Head of caudate nucleus (tissue), 42 donors: ENCODE measurements around the gene DLG2.
"Not testable (repeated sequence)": the region's sequence is repeated elsewhere in the genome, so short reads cannot be mapped to it uniquely, and the experiment has no call there.

Experiments
- DNase-seq, 42 donors: peaks; one replicate each; pipeline versions ENCODE4 v3.0.0 to v3.0.0-alpha.2; 2020 to 2021; ENCODE audit warnings: mixed read lengths in 7 of 42
- intact Hi-C: fragments of 100-400 bp; cut with DNase I; formaldehyde crosslinking; loops from one replicate; pipeline ENCODE4 v1.15.0; 2022

Gene DLG2

GRCh38 chr11:85281550-85281949 lies 345.6 kb downstream of the DLG2 start:
- intact Hi-C loops = no loop called here

GRCh38 chr11:85279267-85279666 lies 347.9 kb downstream of the DLG2 start:
- intact Hi-C loops = no loop called here
- DNase-seq = no peak

More at GRCh38 chr11:85281550-85281949, 345.6 kb downstream of the DLG2 start:
- no peak for DNase-seq

DNA sequence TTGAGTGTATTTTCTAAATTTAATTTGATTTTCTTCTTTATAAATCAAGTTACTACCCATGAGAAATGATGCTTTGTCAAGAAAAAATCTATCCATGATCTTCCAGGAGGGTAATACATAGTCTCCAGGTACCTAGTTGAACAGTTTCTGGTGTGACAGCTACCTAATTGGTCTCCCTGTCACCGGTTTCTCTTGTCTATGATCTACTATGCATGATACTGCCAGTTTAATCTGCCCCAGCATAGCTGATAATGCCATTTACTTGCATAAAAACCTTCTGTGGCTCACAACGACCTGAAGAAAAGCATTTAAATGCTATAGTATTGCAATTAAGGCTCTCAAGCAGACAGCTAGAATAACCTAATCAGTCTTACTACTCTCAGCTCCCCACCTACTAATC lies 349.5 kb downstream of the DLG2 start:
- intact Hi-C loops = no loop called here
- DNase-seq = no peak

DNA sequence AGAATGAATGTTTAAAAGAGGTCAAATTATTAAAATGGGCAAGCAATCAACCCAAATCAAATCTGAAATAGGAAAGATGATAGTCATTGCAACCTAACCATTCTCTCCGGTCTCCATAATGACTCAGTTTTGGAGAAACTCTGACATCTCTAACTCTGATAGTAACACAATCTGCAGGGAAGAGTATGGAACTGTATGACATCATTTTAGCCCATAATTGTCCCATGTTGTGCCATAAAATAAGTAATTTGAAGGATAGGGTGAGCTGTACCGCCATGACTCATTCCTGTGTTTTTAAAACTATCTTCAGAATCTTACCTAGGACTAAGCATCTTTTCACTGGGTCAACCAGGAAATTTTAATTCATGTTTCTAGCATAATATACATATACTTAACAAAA lies 350.8 kb downstream of the DLG2 start:
- intact Hi-C loops = no loop called here
- DNase-seq = no peak

DNA sequence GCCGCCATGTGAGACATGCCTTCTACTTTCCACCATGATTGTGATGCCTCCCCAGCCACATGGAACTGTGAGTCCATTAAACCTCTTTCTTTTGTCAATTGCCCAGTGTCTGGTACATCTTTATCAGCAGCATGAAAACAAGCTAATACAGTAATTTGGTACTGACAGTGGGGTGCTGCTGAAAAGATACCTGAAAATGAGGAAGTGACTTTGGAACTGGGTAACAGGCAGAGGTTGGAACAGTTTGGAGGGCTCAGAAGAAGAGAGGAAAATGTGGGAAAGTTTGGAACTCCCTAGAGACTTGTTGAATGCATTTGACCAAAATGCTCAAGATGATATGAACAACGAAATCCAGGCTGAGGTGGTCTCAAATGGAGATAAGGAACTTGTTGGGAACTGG lies 356.8 kb downstream of the DLG2 start:
- intact Hi-C loops, DNase-seq: not testable (repeated sequence)

DNA sequence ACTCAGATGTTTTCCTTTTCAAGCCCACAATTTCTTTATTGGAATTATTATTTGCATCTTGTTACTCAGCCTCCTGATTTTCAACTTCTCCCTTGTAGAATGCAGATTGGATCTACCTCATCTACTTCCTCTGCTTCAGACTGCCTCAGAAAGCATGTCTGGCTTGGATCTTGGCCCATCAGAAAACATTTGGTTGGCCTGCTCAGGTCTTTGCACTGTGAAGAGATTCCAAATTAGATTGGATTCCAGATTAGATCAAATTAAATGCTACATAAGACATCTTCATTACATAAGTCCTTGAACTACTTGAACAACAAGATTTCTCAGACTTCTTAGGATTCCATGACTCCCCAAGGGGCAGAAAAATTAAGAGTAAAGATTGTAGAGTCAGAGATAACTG lies 358.0 kb downstream of the DLG2 start:
- intact Hi-C loops = no loop called here
- DNase-seq = no peak

- DNase-seq = no peak
- intact Hi-C loops = no loop called here
Observed at GRCh38 chr11:85266646-85267045, 360.5 kb downstream of the DLG2 start.

- no peak for DNase-seq
- intact Hi-C loops = no loop called here
Observed at GRCh38 chr11:85263328-85263727, 363.8 kb downstream of the DLG2 start.

DNA sequence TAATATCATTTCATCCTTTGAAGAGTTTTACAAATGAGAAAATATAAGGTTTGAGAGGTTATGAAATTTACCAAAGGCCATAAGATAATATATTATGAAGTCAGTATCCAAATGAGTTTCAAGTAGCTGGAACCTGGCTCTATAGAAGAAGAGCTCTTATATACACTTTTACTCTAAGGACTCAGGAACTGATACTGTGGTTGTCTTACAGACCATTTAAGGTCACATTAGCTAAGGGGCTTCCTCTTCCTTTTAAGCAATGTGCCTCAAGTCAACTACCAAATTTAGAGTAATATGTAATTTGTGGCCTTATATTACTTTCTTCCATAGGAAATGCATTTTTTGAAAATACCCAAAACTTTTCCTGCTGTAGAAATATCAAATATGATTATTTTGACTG lies 369.3 kb downstream of the DLG2 start:
- DNase-seq = no peak
- intact Hi-C loops = no loop called here

DNA sequence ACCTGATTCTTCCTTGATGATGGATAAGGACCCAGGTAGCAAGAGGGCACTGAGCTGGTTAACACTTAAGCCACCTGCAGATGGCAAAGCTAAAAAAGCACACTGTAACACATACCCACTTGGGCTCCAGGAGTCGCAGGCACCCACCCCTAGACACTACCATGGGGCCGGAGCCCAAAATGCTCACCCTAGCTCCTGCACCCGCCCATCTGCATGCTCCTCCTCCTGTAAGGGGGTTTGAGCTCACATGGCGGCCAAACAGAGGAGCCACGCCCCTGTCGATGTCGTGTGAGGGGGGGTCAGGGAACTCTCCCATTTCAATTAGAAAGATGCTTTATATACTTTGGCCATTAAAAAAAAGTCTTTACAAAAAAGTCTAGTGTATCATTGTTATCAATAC lies 370.7 kb downstream of the DLG2 start:
- DNase-seq = no peak

GRCh38 chr11:85249482-85249881 lies 377.7 kb downstream of the DLG2 start:
- DNase-seq = no peak
- intact Hi-C loops = no loop called here

More for the DNA sequence above, 370.7 kb downstream of the DLG2 start:
- intact Hi-C loops = no loop called here

DNA sequence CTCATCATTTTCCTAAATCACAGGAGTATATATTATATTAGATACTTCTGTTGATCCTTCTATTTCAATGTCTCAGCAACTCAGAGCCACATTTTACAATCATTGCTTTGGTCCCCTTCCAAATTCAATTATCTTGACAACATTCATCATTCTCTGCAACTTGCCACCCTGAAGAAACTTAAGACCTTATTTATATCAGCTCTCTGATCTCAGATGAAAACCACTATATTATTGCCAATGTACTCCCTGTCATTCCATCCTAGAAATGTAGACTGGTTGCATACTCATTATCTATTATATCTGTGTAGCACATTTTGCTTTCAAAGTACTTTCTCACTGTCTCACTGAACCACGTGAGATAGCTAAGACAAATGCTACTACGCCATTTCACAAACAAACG lies 379.3 kb downstream of the DLG2 start:
- intact Hi-C loops = no loop called here
- no peak for DNase-seq

GRCh38 chr11:85238906-85239305 lies 388.2 kb downstream of the DLG2 start:
- intact Hi-C loops = no loop called here
- no peak for DNase-seq

GRCh38 chr11:85238038-85238437 lies 389.1 kb downstream of the DLG2 start:
- intact Hi-C loops, DNase-seq: not testable (repeated sequence)

DNA sequence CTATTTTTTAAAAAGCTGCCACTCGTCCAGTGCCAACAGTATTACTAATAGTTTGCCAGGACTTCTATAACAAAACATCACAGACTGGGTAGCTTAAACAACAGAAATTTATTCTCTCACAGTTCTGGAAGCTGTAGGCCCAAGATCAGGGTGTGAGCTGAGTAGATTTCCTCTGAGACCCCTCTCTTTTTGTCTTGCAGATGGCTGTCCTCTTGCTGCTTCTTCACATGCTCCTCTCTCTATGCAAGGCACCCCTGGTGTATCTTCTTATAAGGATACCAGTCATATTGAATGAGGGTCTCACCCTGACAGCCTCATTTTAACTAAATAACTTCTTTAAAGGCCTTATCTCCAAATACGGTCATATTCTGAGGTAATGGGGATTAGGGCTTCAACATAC lies 390.9 kb downstream of the DLG2 start:
- DNase-seq = no peak
- intact Hi-C loops = no loop called here

DNA sequence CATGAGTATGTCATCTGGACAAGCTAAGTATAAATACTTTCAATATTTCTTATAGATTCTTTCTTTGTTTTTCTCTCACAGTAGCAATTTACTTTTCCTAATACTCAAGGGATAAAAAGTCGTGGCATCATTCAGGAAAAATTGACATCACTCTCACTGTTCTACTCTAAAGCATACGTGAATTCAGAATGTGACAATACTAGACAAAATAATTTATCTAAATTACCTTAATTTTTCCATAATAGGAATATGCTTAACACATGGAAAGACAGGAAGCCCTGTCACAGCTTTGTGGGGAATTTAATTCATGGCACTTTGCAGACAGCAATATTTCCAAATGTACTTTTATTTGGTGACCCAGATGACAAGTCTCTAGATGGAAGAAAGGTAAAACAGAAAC lies 394.6 kb downstream of the DLG2 start:
- intact Hi-C loops = no loop called here
- no peak for DNase-seq

GRCh38 chr11:85231588-85231987 lies 395.6 kb downstream of the DLG2 start:
- DNase-seq = no peak
- intact Hi-C loops = no loop called here

DNA sequence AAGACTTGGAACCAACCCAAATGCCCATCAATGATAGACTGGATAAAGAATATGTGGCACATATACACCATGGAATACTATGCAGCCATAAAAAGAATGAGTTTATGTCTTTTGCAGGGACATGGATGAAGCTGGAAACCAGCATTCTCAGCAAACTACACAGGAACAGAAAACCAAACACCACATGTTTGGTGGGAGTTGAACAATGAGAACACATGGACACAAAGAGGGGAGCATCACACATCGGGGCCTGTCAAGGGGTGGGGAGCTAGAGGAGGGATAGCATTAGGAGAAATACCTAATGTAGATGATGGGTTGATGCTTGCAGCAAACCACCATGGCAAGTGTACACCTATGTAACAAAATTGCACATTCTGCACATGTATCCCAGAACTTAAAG lies 397.4 kb downstream of the DLG2 start:
- DNase-seq, intact Hi-C loops: not testable (repeated sequence)

- intact Hi-C loops = no loop called here
- DNase-seq = no peak
Observed at GRCh38 chr11:85196968-85197367, 430.2 kb downstream of the DLG2 start.

DNA sequence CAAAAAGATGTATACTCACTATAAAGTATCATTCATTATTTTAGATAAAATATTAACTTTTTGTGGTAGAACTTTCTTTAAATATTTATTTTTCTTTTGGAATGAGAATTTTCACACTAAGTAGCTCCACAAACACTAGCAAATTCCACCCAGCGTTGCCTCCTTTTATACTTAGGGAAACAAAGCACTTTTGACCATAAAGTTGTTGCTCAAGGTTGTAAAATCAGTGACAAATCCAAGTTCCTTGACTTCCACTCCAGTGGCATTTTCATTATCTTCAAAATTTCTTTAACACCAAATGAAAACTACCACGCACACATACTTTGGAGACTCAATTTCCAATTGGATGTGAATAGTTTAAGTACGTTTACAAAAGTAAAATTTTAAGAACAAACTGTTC lies 431.2 kb downstream of the DLG2 start:
- DNase-seq = no peak
- intact Hi-C loops = no loop called here

DNA sequence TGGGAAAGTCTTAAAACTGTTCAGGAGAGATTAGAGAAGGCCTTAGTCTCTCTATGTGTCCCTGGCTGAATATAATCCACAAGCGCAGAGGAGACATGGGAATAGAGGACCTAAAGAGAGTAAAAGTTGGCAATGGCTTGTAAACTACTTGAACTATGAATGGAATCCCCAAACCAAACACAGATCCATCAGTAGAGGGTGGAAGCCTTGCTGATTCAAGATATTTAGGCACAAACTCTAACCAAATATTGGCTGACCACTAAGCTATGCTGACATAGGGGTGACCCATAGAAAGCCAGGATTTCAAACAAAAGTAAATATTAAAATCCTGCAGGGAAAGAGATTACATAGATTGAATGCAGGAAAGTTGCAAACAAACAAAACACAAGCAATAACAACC lies 439.2 kb downstream of the DLG2 start:
- intact Hi-C loops = no loop called here
- no peak for DNase-seq

GRCh38 chr11:85184721-85185120 lies 442.4 kb downstream of the DLG2 start:
- intact Hi-C loops = no loop called here
- peak in 1 of 42 donors; percentile 2 for DNase-seq
